ENCODE results near the gene SHISA2.
"Not testable (repeated sequence)": the region's sequence is repeated elsewhere in the genome, so short reads cannot be mapped to it uniquely, and the experiment has no call there.

Gene SHISA2

GRCh38 chr13:26051657-26052311 lies at the start of gene SHISA2:
Gene SHISA2, minus strand, starts transcription at chr13:26052016. Its CDS starts 1,041 bp downstream, at chr13:26050975.
- DNase-seq, result peak; percentile 73

- DNase-seq, result no peak
Measured at GRCh38 chr13:26095846-26096610, 44.2 kb upstream of the SHISA2 start.

- DNase-seq, result no peak
Measured at GRCh38 chr13:26095338-26095737, 43.5 kb upstream of the SHISA2 start.

GRCh38 chr13:26076821-26077220 lies 25.0 kb upstream of the SHISA2 start:
- not testable (repeated sequence) for DNase-seq

GRCh38 chr13:26075498-26075897 lies 23.7 kb upstream of the SHISA2 start:
- DNase-seq, result no peak

- peak; percentile 64 for DNase-seq
Measured at GRCh38 chr13:26074706-26075105, 22.9 kb upstream of the SHISA2 start.

- not testable (repeated sequence) for DNase-seq
Measured at GRCh38 chr13:26072335-26072734, 20.5 kb upstream of the SHISA2 start.

- DNase-seq, result no peak
Measured at GRCh38 chr13:26071691-26072090, 19.9 kb upstream of the SHISA2 start.

- DNase-seq, result not testable (repeated sequence)
Measured at GRCh38 chr13:26069642-26070041, 17.8 kb upstream of the SHISA2 start.

GRCh38 chr13:26068372-26068771 lies 16.6 kb upstream of the SHISA2 start:
- not testable (repeated sequence) for DNase-seq

GRCh38 chr13:26067601-26068000 lies 15.8 kb upstream of the SHISA2 start:
- no peak for DNase-seq

GRCh38 chr13:26066492-26066891 lies 14.7 kb upstream of the SHISA2 start:
- DNase-seq, result not testable (repeated sequence)

GRCh38 chr13:26062853-26063444 lies 11.1 kb upstream of the SHISA2 start:
- DNase-seq, result no peak

- DNase-seq, result no peak
Measured at GRCh38 chr13:26061947-26062346, 10.1 kb upstream of the SHISA2 start.

GRCh38 chr13:26061256-26061655 lies 9.4 kb upstream of the SHISA2 start:
- DNase-seq, result no peak

- DNase-seq, result no peak
Measured at GRCh38 chr13:26060357-26060756, 8.5 kb upstream of the SHISA2 start.

GRCh38 chr13:26058704-26059103 lies 6.9 kb upstream of the SHISA2 start:
- no peak for DNase-seq

GRCh38 chr13:26054896-26055295 lies 3.1 kb upstream of the SHISA2 start:
- no peak for DNase-seq

GRCh38 chr13:26053418-26053980 lies 1.7 kb upstream of the SHISA2 start:
- DNase-seq, result no peak

GRCh38 chr13:26052337-26052736 lies 521 bp upstream of the SHISA2 start:
- DNase-seq, result no peak

GRCh38 chr13:26051231-26051656 lies 572 bp downstream of the SHISA2 start:
- DNase-seq, result peak; percentile 56

GRCh38 chr13:26050568-26051230 lies 1.1 kb downstream of the SHISA2 start:
- peak; percentile 68 for DNase-seq

- DNase-seq, result no peak
Measured at GRCh38 chr13:26048741-26049140, 3.1 kb downstream of the SHISA2 start.
